Smooth muscle cell (in vitro differentiated cells): ENCODE data around the gene USP25. TPM values are rescaled to one million over a fixed set of nuclear protein-coding genes. Genes with fewer than 3 reads are reported as not detected.

Experiments used
- DNase-seq: peaks from one replicate; lab custom pipeline; 2025; ENCODE audit not compliant: unreplicated experiment; lab: John Stamatoyannopoulos, UW
- H2AFZ ChIP-seq: fragments of 200-600 bp; sonication (generic); 2 replicates; pipeline ENCODE4 v1.6.0; 2016; ENCODE audit warnings: antibody characterized with exemption, low read depth, mild to moderate bottlenecking
- H3F3A ChIP-seq: fragments of 200-600 bp; sonication (generic); 2 replicates; pipeline ENCODE4 v1.6.0; 2017; ENCODE audit warnings: antibody characterized with exemption, low read depth
- H3K27ac ChIP-seq: fragments of 200-600 bp; sonication (generic); 2 replicates; pipeline ENCODE4 v1.5.1; 2016; ENCODE audit warnings: low read depth, mild to moderate bottlenecking
- H3K27me3 ChIP-seq: fragments of 200-600 bp; sonication (generic); 2 replicates; pipeline ENCODE4 v1.6.1; 2016; ENCODE audit warnings: low read depth, mild to moderate bottlenecking
- H3K36me3 ChIP-seq: fragments of 200-600 bp; sonication (generic); 2 replicates; pipeline ENCODE4 v1.5.1; 2016; ENCODE audit warnings: low read depth
- H3K4me1 ChIP-seq: fragments of 200-600 bp; sonication (generic); 2 replicates; pipeline ENCODE4 v1.5.1; 2016; ENCODE audit warnings: low read depth
- H3K4me2 ChIP-seq: fragments of 200-600 bp; sonication (generic); 2 replicates; pipeline ENCODE4 v1.6.0; 2016; ENCODE audit warnings: mild to moderate bottlenecking
- H3K4me3 ChIP-seq: fragments of 200-600 bp; sonication (generic); 2 replicates; pipeline ENCODE4 v1.5.1; 2016; ENCODE audit warnings: mild to moderate bottlenecking
- H3K79me2 ChIP-seq: fragments of 200-600 bp; sonication (generic); 2 replicates; pipeline ENCODE4 v1.6.0; 2016; ENCODE audit warnings: low read depth, mild to moderate bottlenecking
- H3K9ac ChIP-seq: fragments of 200-600 bp; sonication (generic); 2 replicates; pipeline ENCODE4 v1.6.0; 2016; ENCODE audit warnings: low read depth
- H3K9me3 ChIP-seq: fragments of 200-600 bp; sonication (generic); replicated peaks from 2 replicates; pipeline ENCODE4 v1.5.1; 2016; ENCODE audit warnings: low read depth
- H4K20me1 ChIP-seq: fragments of 200-600 bp; sonication (generic); 2 replicates; pipeline ENCODE4 v1.6.0; 2016; ENCODE audit warnings: low read depth
- WGBS: methylation state at CpG from one replicate; pipeline ENCODE4 v1.1.7; 2016; ENCODE audit warnings: low lambda C conversion rate; 5-methylcytosine and 5-hydroxymethylcytosine counted together
- polyA plus RNA-seq: library from polyadenylated mRNA; unstranded; fragments of >200 nt; fragmentation: Nextera tagmentation; extraction: Ambion mirVana; gene quantifications from 2 replicates; pipeline ENCODE4 v1.2.1, GENCODE V29; 2016
- total RNA-seq: library from RNA; depleted of rRNA; stranded (reverse); fragments of >200 nt; gene quantifications from 2 replicates; pipeline ENCODE4 v1.2.3, GENCODE V29; 2014
- TF ChIP-seq, protein P1 (sequence below): fragments of 200-600 bp; sonication (generic); IDR thresholded peaks from 2 replicates; pipeline ENCODE4 v1.5.1; 2017; ENCODE audit warnings: borderline replicate concordance, mild to moderate bottlenecking, antibody characterized with exemption; ENCODE audit not compliant: insufficient read depth, poor library complexity, severe bottlenecking

The USP25 gene
- total and polyA plus RNA-seq, 2 experiments from 2014 or later, result 12.0 to 30.7 TPM

DNA sequence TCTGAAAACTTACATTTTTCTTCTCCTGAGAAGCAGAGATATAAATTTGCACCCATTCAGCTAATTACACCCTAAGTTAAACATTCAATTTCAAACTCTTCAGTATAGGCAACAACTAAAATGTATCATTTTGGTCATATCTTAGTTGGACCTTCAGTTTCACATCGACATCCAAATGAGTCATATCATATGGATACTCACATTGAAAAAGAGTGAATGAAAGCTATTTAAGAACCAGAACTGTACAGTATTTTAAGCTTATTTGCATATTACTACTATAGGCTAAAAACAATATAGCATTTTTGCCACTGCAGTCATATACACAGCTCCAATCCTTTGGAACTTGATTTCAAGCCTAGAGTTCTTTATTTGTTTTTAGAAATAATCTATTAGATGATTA is 33.6 kb downstream of the USP25 start:
- no peaks in the 10 kb centered on the region for H3K27me3 ChIP-seq
- no peaks in the 10 kb centered on the region for H3K9me3 ChIP-seq
- no peaks in the 10 kb centered on the region for H3K36me3 ChIP-seq
- H3K9ac ChIP-seq, result no peak overlapping the region
- H4K20me1 ChIP-seq, result peaks cover 32% of the 10 kb centered on the region
- no peak overlapping the region for H3K27ac ChIP-seq
- H3K4me1 ChIP-seq, result no peaks in the 10 kb centered on the region
- H3K4me2 ChIP-seq, result no peak overlapping the region
- no peaks in the 10 kb centered on the region for H3F3A ChIP-seq
- WGBS, result 98% methylated on average over 1 of the region's 1 CpG
- H3K79me2 ChIP-seq, result peaks cover 81% of the 10 kb centered on the region
- no peak overlapping the region for H2AFZ ChIP-seq
- TF ChIP-seq, protein P1, sequence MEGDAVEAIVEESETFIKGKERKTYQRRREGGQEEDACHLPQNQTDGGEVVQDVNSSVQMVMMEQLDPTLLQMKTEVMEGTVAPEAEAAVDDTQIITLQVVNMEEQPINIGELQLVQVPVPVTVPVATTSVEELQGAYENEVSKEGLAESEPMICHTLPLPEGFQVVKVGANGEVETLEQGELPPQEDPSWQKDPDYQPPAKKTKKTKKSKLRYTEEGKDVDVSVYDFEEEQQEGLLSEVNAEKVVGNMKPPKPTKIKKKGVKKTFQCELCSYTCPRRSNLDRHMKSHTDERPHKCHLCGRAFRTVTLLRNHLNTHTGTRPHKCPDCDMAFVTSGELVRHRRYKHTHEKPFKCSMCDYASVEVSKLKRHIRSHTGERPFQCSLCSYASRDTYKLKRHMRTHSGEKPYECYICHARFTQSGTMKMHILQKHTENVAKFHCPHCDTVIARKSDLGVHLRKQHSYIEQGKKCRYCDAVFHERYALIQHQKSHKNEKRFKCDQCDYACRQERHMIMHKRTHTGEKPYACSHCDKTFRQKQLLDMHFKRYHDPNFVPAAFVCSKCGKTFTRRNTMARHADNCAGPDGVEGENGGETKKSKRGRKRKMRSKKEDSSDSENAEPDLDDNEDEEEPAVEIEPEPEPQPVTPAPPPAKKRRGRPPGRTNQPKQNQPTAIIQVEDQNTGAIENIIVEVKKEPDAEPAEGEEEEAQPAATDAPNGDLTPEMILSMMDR, result no peak
- no peak overlapping the region for H3K4me3 ChIP-seq
- no peak for DNase-seq

DNA sequence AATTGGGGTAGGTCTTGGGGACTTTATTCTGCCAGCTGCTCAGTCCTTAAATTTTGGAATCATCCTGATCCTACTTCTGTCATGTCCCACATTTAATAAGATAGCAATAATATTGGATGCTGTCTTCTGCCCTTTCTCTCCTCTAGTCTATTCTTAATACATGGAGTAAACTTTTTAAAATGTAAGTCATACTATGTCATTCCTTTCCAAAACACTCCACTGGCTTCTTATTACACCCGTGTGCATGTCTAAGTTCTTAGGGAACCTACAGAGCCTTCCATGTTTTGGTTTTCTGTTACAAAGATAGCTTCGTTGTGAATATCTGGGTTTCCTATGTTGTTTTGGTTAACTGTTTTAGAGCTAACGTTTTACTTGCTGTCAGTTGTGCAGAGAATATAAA is 35.1 kb downstream of the USP25 start:
- H3K27me3 ChIP-seq, result no peaks in the 10 kb centered on the region
- H3K27ac ChIP-seq, result no peak overlapping the region
- H3K36me3 ChIP-seq, result no peaks in the 10 kb centered on the region
- H3K9me3 ChIP-seq, result no peaks in the 10 kb centered on the region
- H3K4me1 ChIP-seq, result no peaks in the 10 kb centered on the region
- H3K4me2 ChIP-seq, result no peak overlapping the region
- H4K20me1 ChIP-seq, result peaks cover 32% of the 10 kb centered on the region
- no peak overlapping the region for H3K9ac ChIP-seq
- H3F3A ChIP-seq, result no peaks in the 10 kb centered on the region
- H3K4me3 ChIP-seq, result no peak overlapping the region
- no peak for DNase-seq
- TF ChIP-seq, protein P1, result no peak
- 86% methylated on average over 3 of the region's 3 CpGs for WGBS
- peaks cover 70% of the 10 kb centered on the region for H3K79me2 ChIP-seq
- no peak overlapping the region for H2AFZ ChIP-seq

DNA sequence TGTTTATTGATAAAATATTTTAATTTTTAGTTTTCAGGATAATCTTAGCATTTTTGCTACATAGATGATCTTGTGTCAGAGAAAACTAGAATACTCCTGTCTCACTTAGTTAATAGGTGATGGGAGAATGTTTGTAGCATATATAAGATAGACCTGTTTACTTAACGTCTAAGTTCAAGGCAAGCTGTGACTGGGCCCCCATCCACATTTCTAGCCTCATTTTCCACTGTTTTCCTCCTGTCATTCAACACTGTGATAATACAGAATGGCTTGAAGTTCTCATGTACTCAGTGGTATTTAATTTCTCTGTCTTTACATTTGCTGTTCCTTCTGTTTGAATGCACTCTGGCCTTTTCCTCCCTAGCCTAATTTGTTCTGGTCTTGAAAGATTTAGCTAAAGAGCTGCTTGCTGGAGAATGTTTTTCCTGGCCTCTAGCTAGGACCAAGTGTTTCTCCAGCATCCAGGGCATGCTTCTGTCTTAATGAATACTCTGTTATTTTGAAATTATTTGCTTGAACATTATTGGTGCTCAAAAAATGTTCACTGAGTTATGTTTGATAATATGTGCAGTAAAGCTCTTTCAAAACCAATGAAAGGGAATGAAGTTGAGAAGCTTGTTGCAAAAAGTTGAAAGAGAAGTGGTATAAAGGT is 37.3 kb downstream of the USP25 start:
- no peaks in the 10 kb centered on the region for H3K9me3 ChIP-seq
- H4K20me1 ChIP-seq, result peaks cover 17% of the 10 kb centered on the region
- no peak overlapping the region for H3K4me3 ChIP-seq
- peaks cover 57% of the 10 kb centered on the region for H3K79me2 ChIP-seq
- no peaks in the 10 kb centered on the region for H3K36me3 ChIP-seq
- H3K4me1 ChIP-seq, result no peaks in the 10 kb centered on the region
- H3K4me2 ChIP-seq, result no peak overlapping the region
- no peak overlapping the region for H2AFZ ChIP-seq
- no peak for DNase-seq
- 81% methylated on average over 1 of the region's 1 CpG for WGBS
- H3K27me3 ChIP-seq, result no peaks in the 10 kb centered on the region
- TF ChIP-seq, protein P1, result no peak
- no peak overlapping the region for H3K9ac ChIP-seq
- H3K27ac ChIP-seq, result no peak overlapping the region
- H3F3A ChIP-seq, result no peaks in the 10 kb centered on the region

DNA sequence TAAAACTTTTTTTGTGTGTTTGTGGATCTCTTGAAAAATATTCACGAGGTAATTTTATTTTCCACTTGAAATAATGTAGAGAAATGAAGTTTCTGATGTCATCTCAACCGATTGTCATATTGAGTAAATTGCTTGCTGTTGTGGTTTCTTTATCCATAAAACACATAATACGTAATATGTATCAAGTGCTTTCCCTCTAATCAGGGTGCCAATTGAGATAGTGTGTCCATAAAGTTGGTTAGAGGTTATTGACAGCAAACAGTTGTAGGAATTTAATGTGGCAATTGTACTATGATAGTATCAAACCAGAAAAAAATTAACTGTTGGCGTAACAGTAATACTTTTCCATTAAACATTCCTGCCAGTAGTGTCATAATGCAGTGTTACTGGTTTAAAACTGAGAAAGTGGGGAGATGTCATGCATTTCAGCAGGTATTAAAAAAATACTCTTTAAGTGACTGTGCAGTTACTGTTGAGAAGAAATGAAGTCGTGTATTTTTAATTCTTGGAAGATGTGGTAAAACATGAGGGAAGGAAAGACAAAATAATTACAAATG is 38.3 kb downstream of the USP25 start:
- Histone ChIP-seq H3K27me3 (no peaks in the 10 kb centered on the region), H4K20me1 (peaks cover 6% of the 10 kb centered on the region), H3K9ac (no peak overlapping the region), H3K4me2 (no peak overlapping the region), H3K79me2 (peaks cover 49% of the 10 kb centered on the region), H3K4me3 (no peak overlapping the region), H3K9me3 (no peaks in the 10 kb centered on the region), H3K27ac (no peak overlapping the region), H2AFZ (no peak overlapping the region), H3K4me1 (no peaks in the 10 kb centered on the region), H3K36me3 (no peaks in the 10 kb centered on the region), H3F3A (no peaks in the 10 kb centered on the region)
- 93% methylated on average over 5 of the region's 5 CpGs for WGBS
- TF ChIP-seq, protein P1, result no peak
- no peak for DNase-seq
